Measurements from ENCODE around the gene COL27A1.

DNA sequence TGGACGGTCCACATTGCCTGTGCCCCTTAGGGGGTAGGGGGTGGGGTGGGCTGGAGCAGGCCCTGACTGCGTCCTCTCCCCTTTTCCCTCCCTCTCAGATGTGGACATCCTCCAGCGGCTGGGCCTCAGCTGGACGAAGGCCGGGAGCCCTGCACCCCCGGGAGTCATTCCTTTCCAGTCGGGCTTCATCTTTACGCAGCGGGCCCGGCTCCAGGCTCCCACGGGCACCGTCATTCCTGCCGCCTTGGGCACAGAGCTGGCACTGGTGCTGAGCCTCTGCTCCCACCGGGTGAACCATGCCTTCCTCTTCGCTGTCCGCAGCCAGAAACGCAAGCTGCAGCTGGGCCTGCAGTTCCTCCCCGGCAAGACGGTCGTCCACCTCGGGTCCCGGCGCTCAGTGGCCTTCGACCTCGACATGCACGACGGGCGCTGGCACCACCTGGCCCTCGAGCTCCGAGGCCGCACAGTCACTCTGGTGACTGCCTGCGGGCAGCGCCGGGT is 12.3 kb downstream of the COL27A1 start:
- TF ChIP-seq, protein P1, sequence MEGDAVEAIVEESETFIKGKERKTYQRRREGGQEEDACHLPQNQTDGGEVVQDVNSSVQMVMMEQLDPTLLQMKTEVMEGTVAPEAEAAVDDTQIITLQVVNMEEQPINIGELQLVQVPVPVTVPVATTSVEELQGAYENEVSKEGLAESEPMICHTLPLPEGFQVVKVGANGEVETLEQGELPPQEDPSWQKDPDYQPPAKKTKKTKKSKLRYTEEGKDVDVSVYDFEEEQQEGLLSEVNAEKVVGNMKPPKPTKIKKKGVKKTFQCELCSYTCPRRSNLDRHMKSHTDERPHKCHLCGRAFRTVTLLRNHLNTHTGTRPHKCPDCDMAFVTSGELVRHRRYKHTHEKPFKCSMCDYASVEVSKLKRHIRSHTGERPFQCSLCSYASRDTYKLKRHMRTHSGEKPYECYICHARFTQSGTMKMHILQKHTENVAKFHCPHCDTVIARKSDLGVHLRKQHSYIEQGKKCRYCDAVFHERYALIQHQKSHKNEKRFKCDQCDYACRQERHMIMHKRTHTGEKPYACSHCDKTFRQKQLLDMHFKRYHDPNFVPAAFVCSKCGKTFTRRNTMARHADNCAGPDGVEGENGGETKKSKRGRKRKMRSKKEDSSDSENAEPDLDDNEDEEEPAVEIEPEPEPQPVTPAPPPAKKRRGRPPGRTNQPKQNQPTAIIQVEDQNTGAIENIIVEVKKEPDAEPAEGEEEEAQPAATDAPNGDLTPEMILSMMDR (IDR thresholded peaks at IDR 0.05) = no peak
- no peak for TF ChIP-seq POLR2A (IDR thresholded peaks at IDR 0.05)

All from adrenal gland (tissue), 5 donors.